BLaER1 (cell line): ENCODE measurements around the gene SLC28A1.
A peak's percentile ranks its signal among the peaks of the same experiment; 100 is the strongest.

Source experiments
- H3K27ac ChIP-seq: shearing (Covaris generic); formaldehyde crosslinking; 2 replicates; pipeline ENCODE4 v1.8.1; 2022
- H3K27me3 ChIP-seq: shearing (Covaris generic); formaldehyde crosslinking; 2 replicates; pipeline ENCODE4 v1.8.1; 2022
- H3K36me3 ChIP-seq: shearing (Covaris generic); formaldehyde crosslinking; 2 replicates; pipeline ENCODE4 v1.8.1; 2022
- H3K4me1 ChIP-seq: shearing (Covaris generic); formaldehyde crosslinking; 2 replicates; pipeline ENCODE4 v1.8.1; 2022
- H3K4me2 ChIP-seq: shearing (Covaris generic); formaldehyde crosslinking; 2 replicates; pipeline ENCODE4 v1.8.1; 2022
- H3K4me3 ChIP-seq: shearing (Covaris generic); formaldehyde crosslinking; 2 replicates; pipeline ENCODE4 v1.8.1; 2022
- H3K9ac ChIP-seq: shearing (Covaris generic); formaldehyde crosslinking; 2 replicates; pipeline ENCODE4 v1.8.1; 2022
- H3K9me3 ChIP-seq: shearing (Covaris generic); formaldehyde crosslinking; 2 replicates; pipeline ENCODE4 v1.8.1; 2022
- H4K20me1 ChIP-seq: shearing (Covaris generic); formaldehyde crosslinking; 2 replicates; pipeline ENCODE4 v1.8.1; 2022
- Cebpa-rat ChIP-seq: shearing (Covaris generic); IDR thresholded peaks from 2 replicates; pipeline ENCODE4 v1.8.1; 2022

The SLC28A1 gene

GRCh38 chr15:84905016-84905916 lies 20.8 kb downstream of the SLC28A1 start:
- Histone ChIP-seq H4K20me1 (no peaks in the 10 kb centered on the region), H3K27ac (no peak overlapping the region), H3K4me1 (peaks cover 17% of the 10 kb centered on the region), H3K27me3 (no peaks in the 10 kb centered on the region), H3K9me3 (peaks cover 15% of the 10 kb centered on the region; the same call in 1 of the 2 replicates), H3K36me3 (no peaks in the 10 kb centered on the region), H3K4me3 (no peak overlapping the region), H3K9ac (no peak overlapping the region), H3K4me2 (no peak overlapping the region)
- TF ChIP-seq Cebpa-rat, result no peak

- Histone ChIP-seq H3K27me3 (no peaks in the 10 kb centered on the region), H3K36me3 (no peaks in the 10 kb centered on the region), H3K4me2 (no peak overlapping the region), H3K9ac (no peak overlapping the region), H3K4me3 (no peak overlapping the region), H3K27ac (no peak overlapping the region), H3K9me3 (no peaks in the 10 kb centered on the region), H3K4me1 (peaks cover 32% of the 10 kb centered on the region), H4K20me1 (no peaks in the 10 kb centered on the region)
- TF ChIP-seq Cebpa-rat, result no peak
These were observed 23.3 kb downstream of the SLC28A1 start for GRCh38 chr15:84907731-84908130.

- Histone ChIP-seq H3K9me3 (no peaks in the 10 kb centered on the region), H3K27me3 (no peaks in the 10 kb centered on the region), H4K20me1 (no peaks in the 10 kb centered on the region), H3K36me3 (no peaks in the 10 kb centered on the region), H3K9ac (no peak overlapping the region), H3K27ac (0 out of 2 replicates have a peak overlapping the region, but pooled peaks have one; percentile 26), H3K4me2 (no peak overlapping the region), H3K4me1 (peaks cover 40% of the 10 kb centered on the region), H3K4me3 (no peak overlapping the region)
- no peak for TF ChIP-seq Cebpa-rat
These were observed 24.1 kb downstream of the SLC28A1 start for GRCh38 chr15:84908564-84908963.

- Histone ChIP-seq H4K20me1 (no peaks in the 10 kb centered on the region), H3K4me2 (no peak overlapping the region), H3K4me3 (no peak overlapping the region), H3K9me3 (no peaks in the 10 kb centered on the region), H3K9ac (no peak overlapping the region), H3K27ac (no peak overlapping the region), H3K4me1 (peaks cover 45% of the 10 kb centered on the region), H3K27me3 (no peaks in the 10 kb centered on the region), H3K36me3 (no peaks in the 10 kb centered on the region)
- no peak for TF ChIP-seq Cebpa-rat
These were observed 24.6 kb downstream of the SLC28A1 start for GRCh38 chr15:84909029-84909428.

- peaks cover 52% of the 10 kb centered on the region for H3K4me1 ChIP-seq
- no peak for TF ChIP-seq Cebpa-rat
- no peak overlapping the region for H3K9ac ChIP-seq
These were observed 25.3 kb downstream of the SLC28A1 start for GRCh38 chr15:84909782-84910181.

GRCh38 chr15:84910928-84911623 lies 26.6 kb downstream of the SLC28A1 start:
- Histone ChIP-seq H3K27ac (no peak overlapping the region), H3K4me2 (no peak overlapping the region; the same call in 1 of the 2 replicates), H3K27me3 (no peaks in the 10 kb centered on the region), H4K20me1 (no peaks in the 10 kb centered on the region), H3K4me1 (peaks cover 63% of the 10 kb centered on the region), H3K9ac (no peak overlapping the region), H3K4me3 (no peak overlapping the region), H3K36me3 (no peaks in the 10 kb centered on the region), H3K9me3 (no peaks in the 10 kb centered on the region)
- TF ChIP-seq Cebpa-rat, result no peak

More at GRCh38 chr15:84909782-84910181, 25.3 kb downstream of the SLC28A1 start:
- Histone ChIP-seq H3K36me3 (no peaks in the 10 kb centered on the region), H3K4me2 (no peak overlapping the region), H3K4me3 (no peak overlapping the region), H4K20me1 (no peaks in the 10 kb centered on the region), H3K9me3 (no peaks in the 10 kb centered on the region), H3K27me3 (no peaks in the 10 kb centered on the region), H3K27ac (no peak overlapping the region)

- H3K9ac ChIP-seq, result peak overlapping the region; percentile 52; the same call in 1 of the 2 replicates
- peak overlapping the region; percentile 52 for H3K4me2 ChIP-seq
- H3K27ac ChIP-seq, result peak overlapping the region; percentile 62; the same call in 1 of the 2 replicates
These were observed 27.6 kb downstream of the SLC28A1 start for GRCh38 chr15:84911879-84912660.

GRCh38 chr15:84913360-84913723 lies 28.9 kb downstream of the SLC28A1 start:
- Histone ChIP-seq H3K9me3 (no peaks in the 10 kb centered on the region), H3K4me2 (peak overlapping the region; percentile 52; the same call in 1 of the 2 replicates), H3K27ac (no peak overlapping the region), H3K27me3 (no peaks in the 10 kb centered on the region), H3K36me3 (no peaks in the 10 kb centered on the region), H3K4me1 (peaks cover 58% of the 10 kb centered on the region), H4K20me1 (no peaks in the 10 kb centered on the region), H3K4me3 (no peak overlapping the region), H3K9ac (no peak overlapping the region)
- no peak for TF ChIP-seq Cebpa-rat

More at GRCh38 chr15:84911879-84912660, 27.6 kb downstream of the SLC28A1 start:
- peaks cover 57% of the 10 kb centered on the region for H3K4me1 ChIP-seq
- TF ChIP-seq Cebpa-rat, result no peak
- H4K20me1 ChIP-seq, result no peaks in the 10 kb centered on the region
- no peak overlapping the region for H3K4me3 ChIP-seq
- H3K9me3 ChIP-seq, result no peaks in the 10 kb centered on the region
- H3K36me3 ChIP-seq, result no peaks in the 10 kb centered on the region
- H3K27me3 ChIP-seq, result no peaks in the 10 kb centered on the region

- peak overlapping the region; percentile 72 for H3K4me2 ChIP-seq
- H3K27me3 ChIP-seq, result no peaks in the 10 kb centered on the region
- TF ChIP-seq Cebpa-rat, result no peak
- no peaks in the 10 kb centered on the region for H3K9me3 ChIP-seq
- no peaks in the 10 kb centered on the region for H4K20me1 ChIP-seq
- H3K36me3 ChIP-seq, result no peaks in the 10 kb centered on the region
- H3K27ac ChIP-seq, result no peak overlapping the region
- H3K4me1 ChIP-seq, result peaks cover 58% of the 10 kb centered on the region
- no peak overlapping the region for H3K9ac ChIP-seq
- no peak overlapping the region for H3K4me3 ChIP-seq
These were observed 29.9 kb downstream of the SLC28A1 start for GRCh38 chr15:84914351-84914750.
